Esophagus squamous epithelium (tissue), 4 donors: ENCODE data around the gene HS6ST2.

Experiments used
- CTCF ChIP-seq, 6 experiments: fragments of 450-650 bp in 4 of 6; fragments of 200-600 bp in 2 of 6; sonication (generic) in 2 of 6; IDR thresholded peaks; one replicate each; pipeline ENCODE4 v1.5.1; 2016 to 2019; ENCODE audit warnings: antibody characterized with exemption in 6 of 6, mild to moderate bottlenecking in 4 of 6, moderate library complexity in 4 of 6
- POLR2A ChIP-seq, 4 donors: fragments of 450-650 bp; IDR thresholded peaks; one replicate each; pipeline ENCODE4 v1.6.1; 2017; ENCODE audit warnings: antibody characterized with exemption in 4 of 4, mild to moderate bottlenecking in 4 of 4, moderate library complexity in 3 of 4

- TF ChIP-seq POLR2A (IDR thresholded peaks at IDR 0.05) (no peak), CTCF (IDR thresholded peaks at IDR 0.05) (no peak)
Measured at GRCh38 chrX:132648895-132649294, 309.5 kb downstream of the HS6ST2 start.
